IPS-18a (cell line): ENCODE results near the gene LPAR3.
"Not testable (repeated sequence)": the region's sequence is repeated elsewhere in the genome, so short reads cannot be mapped to it uniquely, and the experiment has no call there.

Experiments used
- H3K27ac ChIP-seq: one replicate; pipeline ENCODE4 v1.5.1; 2013; ENCODE audit warnings: low read length
- H3K27me3 ChIP-seq: one replicate; pipeline ENCODE4 v1.6.1; 2013; ENCODE audit warnings: mild to moderate bottlenecking, low read length; ENCODE audit not compliant: control insufficient read depth, insufficient read depth
- H3K36me3 ChIP-seq: one replicate; pipeline ENCODE4 v1.6.1; 2013; ENCODE audit warnings: low read depth, low read length; ENCODE audit not compliant: control insufficient read depth
- H3K4me1 ChIP-seq: one replicate; pipeline ENCODE4 v1.6.1; 2013; ENCODE audit warnings: low read depth, low read length; ENCODE audit not compliant: control insufficient read depth
- H3K4me3 ChIP-seq: one replicate; pipeline ENCODE4 v1.5.1; 2013; ENCODE audit warnings: low read length
- H3K9ac ChIP-seq: one replicate; pipeline ENCODE4 v1.6.1; 2013; ENCODE audit warnings: mild to moderate bottlenecking, low read length, moderate library complexity
- H3K9me3 ChIP-seq: one replicate; pipeline ENCODE4 v1.6.1; 2013; ENCODE audit warnings: low read depth, low read length; ENCODE audit not compliant: control insufficient read depth

The LPAR3 gene

DNA sequence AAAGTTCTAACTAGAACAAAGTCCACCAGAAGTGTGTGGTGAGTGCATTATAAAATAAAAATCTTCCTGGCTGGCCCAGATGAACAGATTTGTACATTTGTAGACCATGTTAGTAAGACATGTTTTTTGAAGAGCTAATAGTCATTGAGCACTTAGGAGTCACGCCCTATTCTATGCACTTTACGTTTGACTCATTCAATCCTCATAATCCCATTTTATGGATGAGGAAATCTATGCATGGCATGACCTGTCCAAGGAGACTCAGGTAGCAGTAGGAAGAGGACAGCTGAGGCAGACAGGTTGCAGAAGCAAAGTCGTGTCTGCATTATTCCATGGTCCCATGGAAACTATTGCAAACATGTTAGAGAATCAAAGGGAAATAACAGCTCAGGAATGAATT, 30.3 kb upstream of the LPAR3 start:
- Histone ChIP-seq H3K27me3 (no peaks in the 10 kb centered on the region), H3K27ac (no peak overlapping the region), H3K4me3 (no peak overlapping the region), H3K9ac (no peak overlapping the region), H3K9me3 (no peaks in the 10 kb centered on the region), H3K36me3 (no peaks in the 10 kb centered on the region), H3K4me1 (no peaks in the 10 kb centered on the region)

- Histone ChIP-seq H3K9me3 (no peaks in the 10 kb centered on the region), H3K4me1 (no peaks in the 10 kb centered on the region), H3K27ac (no peak overlapping the region), H3K4me3 (no peak overlapping the region), H3K27me3 (no peaks in the 10 kb centered on the region), H3K36me3 (no peaks in the 10 kb centered on the region), H3K9ac (no peak overlapping the region)
Observed at GRCh38 chr1:84920159-84920558, 27.2 kb upstream of the LPAR3 start.

DNA sequence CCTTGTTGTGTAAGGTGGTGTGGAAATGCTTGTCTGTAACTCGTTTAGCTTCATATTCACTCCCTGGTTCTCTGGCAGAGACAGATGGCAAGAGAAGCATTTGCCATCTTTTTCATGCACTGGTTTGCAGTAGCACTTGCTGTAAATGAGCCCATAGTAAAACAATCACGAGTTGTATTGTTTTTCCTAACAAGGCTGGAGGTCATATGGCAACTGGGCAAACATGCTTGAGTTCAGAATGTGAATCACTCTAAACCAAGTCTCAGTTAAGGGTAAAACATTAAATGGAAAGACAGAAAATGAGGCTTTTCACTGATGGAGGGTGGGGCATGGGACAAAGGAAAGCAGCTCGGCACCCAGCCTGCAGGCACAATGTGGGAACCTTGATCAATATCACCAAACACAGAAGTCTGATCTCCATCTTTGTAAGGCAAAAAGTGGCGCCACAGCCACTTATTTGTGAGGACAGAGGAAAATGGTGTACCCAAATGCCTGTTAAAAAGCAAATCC, 26.5 kb upstream of the LPAR3 start:
- H3K36me3 ChIP-seq = no peaks in the 10 kb centered on the region
- no peaks in the 10 kb centered on the region for H3K27me3 ChIP-seq
- H3K9me3 ChIP-seq = no peaks in the 10 kb centered on the region
- no peak overlapping the region for H3K4me3 ChIP-seq
- H3K4me1 ChIP-seq = no peaks in the 10 kb centered on the region
- H3K9ac ChIP-seq = no peak overlapping the region
- no peak overlapping the region for H3K27ac ChIP-seq

DNA sequence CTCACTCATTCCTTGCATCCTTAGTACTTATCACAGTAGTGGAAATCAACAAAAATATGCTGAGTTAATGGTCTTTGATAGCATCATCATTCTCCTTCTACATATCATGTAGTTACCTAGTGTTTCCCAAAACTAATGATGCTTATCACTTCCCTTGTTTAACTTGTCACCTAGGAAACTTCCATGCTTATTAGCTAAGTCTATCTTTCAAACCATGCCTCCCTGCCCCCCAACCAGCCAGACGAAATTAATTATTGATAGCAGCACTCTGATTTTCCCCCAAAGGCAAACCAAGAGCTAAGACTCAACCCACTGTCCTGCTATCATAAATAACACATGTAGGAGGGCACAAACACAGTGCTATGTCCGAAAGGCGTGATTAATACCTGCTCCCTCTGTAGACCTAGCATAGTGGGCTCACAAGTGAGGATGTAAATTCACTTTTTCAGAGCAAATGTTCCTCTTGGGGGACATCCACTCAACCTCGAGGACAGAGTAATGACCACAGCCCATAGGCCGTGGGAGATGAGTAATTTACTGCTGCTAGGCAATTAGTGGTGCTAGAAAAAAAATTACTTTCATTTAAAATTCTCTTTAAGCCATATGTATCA, 25.8 kb upstream of the LPAR3 start:
- Histone ChIP-seq H3K9me3 (no peaks in the 10 kb centered on the region), H3K36me3 (no peaks in the 10 kb centered on the region), H3K27ac (no peak overlapping the region), H3K4me3 (no peak overlapping the region), H3K27me3 (no peaks in the 10 kb centered on the region), H3K4me1 (no peaks in the 10 kb centered on the region), H3K9ac (no peak overlapping the region)

DNA sequence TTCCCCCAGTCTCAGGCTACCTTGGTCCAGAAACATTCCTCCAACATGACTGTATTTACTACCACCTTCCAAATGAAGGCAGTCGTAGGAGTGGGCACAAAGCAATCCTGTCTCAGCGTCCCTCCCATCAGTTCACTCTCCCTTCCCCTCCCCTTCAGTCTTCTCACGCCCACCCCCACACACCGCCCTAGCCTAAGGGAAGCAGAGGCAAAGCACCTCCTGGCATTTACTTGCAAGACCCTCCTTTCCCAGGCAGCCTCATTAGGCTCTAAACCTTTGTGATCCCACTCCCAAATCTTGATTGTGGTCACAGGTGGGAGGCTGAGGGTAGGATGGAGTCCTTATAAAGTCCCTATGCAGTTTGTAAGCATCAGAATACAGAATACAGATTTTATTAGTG, 23.9 kb upstream of the LPAR3 start:
- Histone ChIP-seq H3K9me3 (no peaks in the 10 kb centered on the region), H3K4me1 (no peaks in the 10 kb centered on the region), H3K27me3 (no peaks in the 10 kb centered on the region), H3K9ac (no peak overlapping the region), H3K27ac (no peak overlapping the region), H3K36me3 (no peaks in the 10 kb centered on the region), H3K4me3 (no peak overlapping the region)

DNA sequence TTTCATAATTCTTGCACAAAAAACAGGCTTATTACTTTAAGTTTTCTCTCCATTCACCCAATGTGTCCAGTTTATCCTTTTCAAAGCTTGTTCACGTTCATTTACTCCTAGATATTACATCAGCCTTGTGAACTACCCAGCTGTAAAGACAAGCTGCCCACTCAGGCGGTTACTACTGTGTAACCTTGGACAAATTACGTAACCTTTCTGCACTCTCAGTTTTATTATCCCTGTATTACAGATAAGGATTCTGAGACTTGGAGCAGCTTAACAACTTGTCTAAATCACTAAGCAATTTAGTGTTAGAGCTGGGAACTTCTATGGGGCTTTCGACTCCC, 20.5 kb upstream of the LPAR3 start:
- H3K27me3 ChIP-seq = no peaks in the 10 kb centered on the region
- no peaks in the 10 kb centered on the region for H3K36me3 ChIP-seq
- no peaks in the 10 kb centered on the region for H3K4me1 ChIP-seq
- no peak overlapping the region for H3K9ac ChIP-seq
- H3K27ac ChIP-seq = no peak overlapping the region
- no peak overlapping the region for H3K4me3 ChIP-seq
- no peaks in the 10 kb centered on the region for H3K9me3 ChIP-seq

GRCh38 chr1:84912726-84913554, 19.9 kb upstream of the LPAR3 start:
- Histone ChIP-seq H3K9ac (no peak overlapping the region), H3K27me3 (no peaks in the 10 kb centered on the region), H3K36me3 (no peaks in the 10 kb centered on the region), H3K9me3 (no peaks in the 10 kb centered on the region), H3K4me3 (no peak overlapping the region), H3K4me1 (no peaks in the 10 kb centered on the region), H3K27ac (no peak overlapping the region)

- H3K27me3 ChIP-seq, H3K9ac ChIP-seq, H3K4me3 ChIP-seq, H3K4me1 ChIP-seq, H3K36me3 ChIP-seq, H3K27ac ChIP-seq, H3K9me3 ChIP-seq: not testable (repeated sequence)
Observed at GRCh38 chr1:84908746-84909464, 15.9 kb upstream of the LPAR3 start.

DNA sequence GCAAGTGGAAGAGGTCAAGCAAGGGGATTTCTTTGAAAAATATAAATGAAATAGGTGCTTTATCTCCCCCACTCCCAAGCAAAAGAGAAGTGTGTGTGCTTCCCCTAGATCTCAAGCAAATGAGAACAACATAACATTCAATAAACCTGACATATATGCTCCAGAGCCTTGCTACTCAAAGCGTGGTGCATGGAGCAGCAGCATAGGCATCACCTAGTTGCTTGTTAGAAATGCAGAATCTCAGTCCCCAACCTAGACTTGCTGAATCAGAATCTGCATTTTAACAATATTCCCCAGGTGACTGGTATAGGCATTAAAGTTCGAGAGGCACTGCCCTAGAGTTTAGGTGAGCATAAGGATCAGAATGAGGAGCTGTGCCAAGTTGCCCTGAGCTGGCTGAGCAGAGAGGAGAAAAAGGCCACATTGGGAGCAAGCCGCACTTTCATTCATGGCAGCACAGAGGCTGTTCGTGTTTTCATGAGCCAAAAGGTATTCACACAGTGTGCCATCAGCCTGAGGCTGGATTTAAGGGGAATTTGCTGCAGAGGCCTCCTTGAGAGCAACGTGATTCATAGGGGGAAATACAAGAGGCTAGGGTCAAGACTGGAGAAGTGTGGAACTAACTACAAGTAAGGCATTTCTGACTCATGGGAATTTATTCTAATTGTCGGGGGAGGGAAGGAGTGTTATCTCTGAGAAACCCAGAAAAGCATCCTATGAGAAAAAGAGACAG, 14.3 kb upstream of the LPAR3 start:
- H3K4me1 ChIP-seq = no peaks in the 10 kb centered on the region
- no peak overlapping the region for H3K27ac ChIP-seq
- no peak overlapping the region for H3K9ac ChIP-seq
- H3K4me3 ChIP-seq = no peak overlapping the region
- H3K9me3 ChIP-seq = no peaks in the 10 kb centered on the region
- no peaks in the 10 kb centered on the region for H3K36me3 ChIP-seq
- no peaks in the 10 kb centered on the region for H3K27me3 ChIP-seq

- not testable (repeated sequence) for H3K36me3 ChIP-seq, H3K9ac ChIP-seq, H3K27me3 ChIP-seq, H3K4me3 ChIP-seq, H3K27ac ChIP-seq, H3K9me3 ChIP-seq, H3K4me1 ChIP-seq
Observed at GRCh38 chr1:84902727-84903126, 9.7 kb upstream of the LPAR3 start.

- no peak overlapping the region for H3K4me3 ChIP-seq
- no peak overlapping the region for H3K9ac ChIP-seq
- H3K27me3 ChIP-seq = peaks cover 3% of the 10 kb centered on the region
- peaks cover 3% of the 10 kb centered on the region for H3K4me1 ChIP-seq
- H3K27ac ChIP-seq = no peak overlapping the region
- no peaks in the 10 kb centered on the region for H3K36me3 ChIP-seq
- H3K9me3 ChIP-seq = no peaks in the 10 kb centered on the region
Observed at GRCh38 chr1:84899969-84900368, 7.0 kb upstream of the LPAR3 start.
